Keratinocyte (primary cell): ENCODE data around the gene RAB11FIP3. TPM values are rescaled to one million over a fixed set of nuclear protein-coding genes. Genes with fewer than 3 reads are reported as not detected.

Experiments used
- DNase-seq: peaks from one replicate; pipeline ENCODE4 v3.0.0-alpha.2; 2011; ENCODE audit warnings: low read depth, missing footprints, low spot score
- FAIRE-seq: peaks from 2 replicates; lab custom pipeline; 2011; peaks lifted over from hg19 to GRCh38; lab: Jason Lieb, UNC
- H2AFZ ChIP-seq: 2 replicates; pipeline ENCODE4 v1.6.0; 2012; ENCODE audit warnings: low read length, control low read depth, inconsistent platforms; ENCODE audit not compliant: control insufficient read depth
- H3K27ac ChIP-seq: 2 replicates; pipeline ENCODE4 v1.5.1; 2011; ENCODE audit warnings: low read length; ENCODE audit not compliant: control insufficient read depth, insufficient read depth
- H3K27me3 ChIP-seq: 3 replicates; pipeline ENCODE4 v1.6.0; 2011; ENCODE audit warnings: low read length; ENCODE audit not compliant: control insufficient read depth, insufficient read depth; ENCODE audit errors: extremely low read depth
- H3K36me3 ChIP-seq, 2 experiments: 2 replicates in 1 of 2; 3 replicates in 1 of 2; pipeline ENCODE4 v1.5.1; 2011; ENCODE audit warnings: low read length in 2 of 2, mild to moderate bottlenecking in 1 of 2; ENCODE audit not compliant: control insufficient read depth in 2 of 2, insufficient read depth in 2 of 2; ENCODE audit errors: extremely low read depth in 1 of 2
- H3K4me1 ChIP-seq: 3 replicates; pipeline ENCODE4 v1.5.1; 2011; ENCODE audit warnings: low read length; ENCODE audit not compliant: control insufficient read depth, insufficient read depth; ENCODE audit errors: extremely low read depth
- H3K4me2 ChIP-seq: 3 replicates; pipeline ENCODE4 v1.6.0; 2011; ENCODE audit warnings: low read depth, low read length; ENCODE audit not compliant: control insufficient read depth, insufficient read depth; ENCODE audit errors: extremely low read depth
- H3K4me3 ChIP-seq, 3 experiments: fragments of 200-600 bp in 1 of 3; sonication (generic) in 1 of 3; 2 replicates in 2 of 3; 3 replicates in 1 of 3; pipeline ENCODE4 v1.5.1; 2011 to 2016; ENCODE audit warnings: low read length in 3 of 3, mild to moderate bottlenecking in 3 of 3, control low read depth in 2 of 3, inconsistent platforms in 1 of 3, low read depth in 1 of 3, mixed read lengths in 1 of 3, mixed run types in 1 of 3, moderate library complexity in 1 of 3; ENCODE audit not compliant: control insufficient read depth in 2 of 3, insufficient read depth in 2 of 3; ENCODE audit errors: extremely low read depth in 1 of 3
- H3K79me2 ChIP-seq: 2 replicates; pipeline ENCODE4 v1.6.0; 2012; ENCODE audit warnings: low read length; ENCODE audit not compliant: control insufficient read depth, insufficient read depth
- H3K9ac ChIP-seq: 3 replicates; pipeline ENCODE4 v1.6.0; 2011; ENCODE audit warnings: low read length; ENCODE audit not compliant: control insufficient read depth, insufficient read depth; ENCODE audit errors: extremely low read depth
- H3K9me1 ChIP-seq: 3 replicates; pipeline ENCODE4 v1.6.0; 2011; ENCODE audit warnings: low read length; ENCODE audit not compliant: control insufficient read depth, insufficient read depth; ENCODE audit errors: extremely low read depth
- H3K9me3 ChIP-seq: 2 replicates; pipeline ENCODE4 v1.5.1; 2012; ENCODE audit warnings: low read depth, low read length; ENCODE audit not compliant: control insufficient read depth
- H4K20me1 ChIP-seq: 3 replicates; pipeline ENCODE4 v1.6.0; 2011; ENCODE audit warnings: low read length; ENCODE audit not compliant: control insufficient read depth, insufficient read depth; ENCODE audit errors: extremely low read depth
- CTCF ChIP-seq, 3 experiments: IDR thresholded peaks in 1 of 3; conservative IDR thresholded peaks in 1 of 3; optimal IDR thresholded peaks in 1 of 3; 2 replicates in 2 of 3; 3 replicates in 1 of 3; pipeline versions ENCODE3 to v1.5.1; 2011; ENCODE audit warnings: low read length in 3 of 3, mild to moderate bottlenecking in 3 of 3, moderate library complexity in 2 of 3, control low read depth in 1 of 3, inconsistent platforms in 1 of 3; ENCODE audit not compliant: insufficient read depth in 2 of 3; ENCODE audit errors: extremely low read depth in 1 of 3
- EZH2 ChIP-seq: IDR thresholded peaks from one replicate; pipeline ENCODE4 v1.6.1; 2012; ENCODE audit warnings: inconsistent platforms, mild to moderate bottlenecking, low read length, moderate library complexity
- dilution Hi-C: fragments of 300-500 bp; cut with MboI; formaldehyde crosslinking; loops from one replicate; pipeline ENCODE4 v1.7.0; 2020; ENCODE audit warnings: low sequenced_read_pairs; ENCODE audit not compliant: extremely low pct_ligation_motif_present
- polyA plus RNA-seq, 5 experiments: library from polyadenylated mRNA; depleted of rRNA in 3 of 5; stranded (reverse) in 3 of 5; stranded (forward) in 1 of 5; unstranded in 1 of 5; fragments of >200 nt; gene quantifications; 1 replicate in 1 of 5; 2 replicates in 3 of 5; 3 replicates in 1 of 5; pipeline versions ENCODE4 v1.2.1 to v1.2.3, GENCODE V29; 2011 to 2012; ENCODE audit warnings: missing spikeins in 2 of 5, low read depth in 1 of 5, low replicate concordance in 1 of 5

The RAB11FIP3 gene
- polyA plus RNA-seq, 1 donor (not counting 4 experiments of a cell fraction or from before 2014, with no cell fraction given), result 6.4 TPM

GRCh38 chr16:389352-389751, 36.1 kb upstream of the RAB11FIP3 start:
- Histone ChIP-seq H3K4me3 (no peak overlapping the region), H3K79me2 (no peaks in the 10 kb centered on the region), H3K27me3 (no peaks in the 10 kb centered on the region), H3K4me2 (no peak overlapping the region), H4K20me1 (no peaks in the 10 kb centered on the region), H2AFZ (no peak overlapping the region), H3K27ac (no peak overlapping the region), H3K36me3 (no peaks in the 10 kb centered on the region), H3K4me1 (no peaks in the 10 kb centered on the region), H3K9me1 (no peaks in the 10 kb centered on the region), H3K9ac (no peak overlapping the region), H3K9me3 (peaks cover 5% of the 10 kb centered on the region)
- TF ChIP-seq EZH2, result no peak
- no peak for DNase-seq
- dilution Hi-C loops, result no loop called here
- FAIRE-seq, result no peak

DNA sequence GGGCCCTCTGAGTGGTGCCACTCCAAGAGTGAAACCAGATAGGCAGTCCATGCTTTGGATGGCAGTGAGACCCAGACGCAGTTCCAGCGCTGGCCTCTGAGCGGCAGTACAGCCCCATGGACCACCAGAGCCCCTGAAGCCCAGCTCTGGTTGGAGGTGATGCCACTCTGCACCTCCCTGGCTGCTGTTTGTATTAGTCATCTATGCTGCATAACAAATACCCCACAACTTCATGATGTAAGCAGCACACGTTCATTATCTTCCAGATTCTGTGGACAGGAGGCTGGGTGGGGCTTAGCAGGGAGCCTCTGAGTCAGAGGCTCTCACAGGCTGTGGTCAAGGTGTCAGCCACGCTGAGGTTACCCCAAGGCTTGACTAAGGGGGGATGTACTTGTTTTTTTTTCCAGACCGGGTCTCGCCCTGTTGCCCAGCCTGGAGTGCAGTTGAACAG, 33.5 kb upstream of the RAB11FIP3 start:
- no peaks in the 10 kb centered on the region for H4K20me1 ChIP-seq
- H3K4me1 ChIP-seq, result no peaks in the 10 kb centered on the region
- TF ChIP-seq EZH2, result no peak
- peak; percentile 76 to 95 (median 88) for TF ChIP-seq CTCF (optimal IDR thresholded peaks at IDR 0.05 in 1 of 3, IDR thresholded peaks at IDR 0.05 in 1 of 3, conservative IDR thresholded peaks at IDR 0.05 in 1 of 3; ENCODE audit: extremely low read depth in 1 of 3, insufficient read depth in 2 of 3, low read length in 3 of 3)
- H3K27ac ChIP-seq, result no peak overlapping the region
- no peak overlapping the region for H3K9ac ChIP-seq
- H3K4me3 ChIP-seq, result no peak overlapping the region
- H3K79me2 ChIP-seq, result no peaks in the 10 kb centered on the region
- no peak overlapping the region for H2AFZ ChIP-seq
- dilution Hi-C loops, result no loop called here
- H3K36me3 ChIP-seq, result no peaks in the 10 kb centered on the region
- no peak overlapping the region for H3K4me2 ChIP-seq
- no peaks in the 10 kb centered on the region for H3K9me1 ChIP-seq
- H3K27me3 ChIP-seq, result no peaks in the 10 kb centered on the region
- DNase-seq (peak; percentile 65), FAIRE-seq (no peak)
- H3K9me3 ChIP-seq, result peaks cover 5% of the 10 kb centered on the region

GRCh38 chr16:392450-393030, 32.9 kb upstream of the RAB11FIP3 start:
- Histone ChIP-seq H4K20me1 (no peaks in the 10 kb centered on the region), H3K9ac (no peak overlapping the region), H3K27me3 (no peaks in the 10 kb centered on the region), H3K27ac (no peak overlapping the region), H3K79me2 (no peaks in the 10 kb centered on the region), H3K9me3 (peaks cover 5% of the 10 kb centered on the region), H3K4me2 (no peak overlapping the region), H3K36me3 (no peaks in the 10 kb centered on the region), H3K4me3 (no peak overlapping the region), H3K9me1 (no peaks in the 10 kb centered on the region), H2AFZ (no peak overlapping the region), H3K4me1 (no peaks in the 10 kb centered on the region)
- FAIRE-seq (no peak), DNase-seq (no peak)
- no peak for TF ChIP-seq EZH2
- no peak for TF ChIP-seq CTCF (optimal IDR thresholded peaks at IDR 0.05 in 1 of 3, IDR thresholded peaks at IDR 0.05 in 1 of 3, conservative IDR thresholded peaks at IDR 0.05 in 1 of 3; ENCODE audit: extremely low read depth in 1 of 3, insufficient read depth in 2 of 3, low read length in 3 of 3)
- dilution Hi-C loops, result no loop called here
